Epidermal melanocyte (primary cell): ENCODE results near the gene PRPH.
A peak's percentile ranks its signal among the peaks of the same experiment; 100 is the strongest.

ENCODE experiments used
- DNase-seq: peaks from one replicate; pipeline ENCODE4 v3.0.0; 2011; ENCODE audit warnings: low spot score; ENCODE audit not compliant: insufficient read length

Gene PRPH

GRCh38 chr12:49345825-49346658 is 51.1 kb downstream of the PRPH start:
- no peak for DNase-seq

- DNase-seq = no peak
Observed at GRCh38 chr12:49346659-49347310, 51.8 kb downstream of the PRPH start, which contains the start of gene DNAJC22. TSS of gene DNAJC22 (plus strand) at chr12:49346888. CDS start at chr12:49348873, 1,985 bp downstream.

GRCh38 chr12:49347311-49348193 is 52.6 kb downstream of the PRPH start:
- DNase-seq = peak; percentile 89
